CD4-positive, alpha-beta T cell treated with Interleukin-15 for 4 hours (primary cell): Measurements from ENCODE around the gene VOPP1.
"Not testable (repeated sequence)": the region's sequence is repeated elsewhere in the genome, so short reads cannot be mapped to it uniquely, and the experiment has no call there.

Experiments
- DNase-seq: peaks from one replicate; pipeline ENCODE4 v3.0.0-alpha.2; 2020; ENCODE audit warnings: low spot score

The VOPP1 gene

GRCh38 chr7:55510206-55510605 lies 62.1 kb downstream of the VOPP1 start:
- DNase-seq, result not testable (repeated sequence)

- no peak for DNase-seq
Measured at GRCh38 chr7:55509322-55509721, 63.0 kb downstream of the VOPP1 start.

- DNase-seq, result no peak
Measured at GRCh38 chr7:55508221-55509011, 63.9 kb downstream of the VOPP1 start.

GRCh38 chr7:55507743-55508142 lies 64.6 kb downstream of the VOPP1 start:
- DNase-seq, result no peak

- DNase-seq, result no peak
Measured at GRCh38 chr7:55504967-55505658, 67.2 kb downstream of the VOPP1 start.

- DNase-seq, result no peak
Measured at GRCh38 chr7:55504093-55504859, 68.0 kb downstream of the VOPP1 start.

- no peak for DNase-seq
Measured at GRCh38 chr7:55502858-55503440, 69.4 kb downstream of the VOPP1 start.

GRCh38 chr7:55502124-55502857 lies 70.0 kb downstream of the VOPP1 start:
- DNase-seq, result no peak

- DNase-seq, result no peak
Measured at GRCh38 chr7:55501611-55502010, 70.7 kb downstream of the VOPP1 start.

GRCh38 chr7:55500117-55500756 lies 72.1 kb downstream of the VOPP1 start:
- DNase-seq, result no peak

GRCh38 chr7:55499591-55499990 lies 72.7 kb downstream of the VOPP1 start:
- DNase-seq, result no peak

- DNase-seq, result no peak
Measured at GRCh38 chr7:55498770-55499169, 73.5 kb downstream of the VOPP1 start.

- peak; percentile 40 for DNase-seq
Measured at GRCh38 chr7:55498142-55498541, 74.2 kb downstream of the VOPP1 start.

GRCh38 chr7:55497521-55497920 lies 74.8 kb downstream of the VOPP1 start:
- no peak for DNase-seq

- no peak for DNase-seq
Measured at GRCh38 chr7:55496906-55497305, 75.4 kb downstream of the VOPP1 start.

- DNase-seq, result no peak
Measured at GRCh38 chr7:55494951-55495350, 77.4 kb downstream of the VOPP1 start.

- no peak for DNase-seq
Measured at GRCh38 chr7:55493408-55493807, 78.9 kb downstream of the VOPP1 start.

GRCh38 chr7:55491346-55491745 lies 81.0 kb downstream of the VOPP1 start:
- no peak for DNase-seq

GRCh38 chr7:55490099-55490498 lies 82.2 kb downstream of the VOPP1 start:
- no peak for DNase-seq

- no peak for DNase-seq
Measured at GRCh38 chr7:55489552-55489951, 82.8 kb downstream of the VOPP1 start.

GRCh38 chr7:55488804-55489340 lies 83.4 kb downstream of the VOPP1 start:
- no peak for DNase-seq
